ENCODE results near the gene NTNG2. TPM values are rescaled to one million over a fixed set of nuclear protein-coding genes. Genes with fewer than 3 reads are reported as not detected.

The NTNG2 gene
- total RNA-seq, 4 donors from 2014 or later = 0.44 to 1.2 (median 0.75) TPM

DNA sequence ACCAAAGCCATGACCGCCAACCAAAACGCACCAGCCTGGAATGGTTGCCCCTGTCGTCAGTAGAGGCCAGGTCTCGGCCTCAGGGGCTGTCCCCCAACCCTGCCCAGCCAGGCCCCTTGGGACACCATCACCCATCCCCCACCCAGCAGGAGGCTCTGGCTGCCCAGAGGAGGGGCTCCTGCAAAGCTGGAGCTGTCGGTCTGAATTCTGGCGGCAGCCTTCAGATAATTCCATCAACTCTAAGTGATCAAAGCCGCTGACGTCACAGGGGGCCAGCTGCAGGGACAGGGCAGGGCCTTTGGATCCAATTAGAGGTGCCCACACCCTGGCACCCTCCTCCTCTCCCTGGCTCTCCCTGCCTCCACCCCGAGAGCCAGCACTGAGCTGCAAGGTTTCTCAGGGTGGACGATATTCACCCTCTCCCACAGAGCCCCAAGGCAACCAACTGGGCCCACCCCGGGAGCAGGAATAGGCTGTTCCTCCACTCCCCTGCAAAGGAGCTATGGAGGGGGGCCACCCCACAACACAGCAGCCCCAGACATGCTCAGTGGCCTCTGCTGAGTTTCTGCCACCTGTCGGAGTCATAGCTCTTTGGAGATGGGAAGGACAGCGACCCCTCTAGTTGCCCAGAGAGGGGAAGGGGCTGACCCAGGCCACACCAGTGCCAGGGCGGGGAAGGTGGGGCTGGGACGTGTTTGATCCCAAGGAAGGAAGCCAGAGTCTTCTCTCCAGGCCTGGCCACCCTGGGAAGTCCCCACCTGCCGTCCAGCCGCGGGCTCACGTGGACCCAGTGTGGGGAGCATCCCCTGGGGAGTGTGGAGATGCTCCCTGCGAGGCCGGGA, 78.4 kb downstream of the NTNG2 start:
- intact Hi-C loops (cut with DNase I) = loop anchor here (5.0 kb wide), 1 partner anchor 478 kb away; no protein-coding TSS in a partner anchor
- WGBS, 2 donors = 49 to 75% methylated on average over 7 to 17 of the region's 21 CpGs
- no peak overlapping the region for H3K27ac ChIP-seq
- H3K36me3 ChIP-seq = no peaks in the 10 kb centered on the region
- no peak for TF ChIP-seq POLR2A (IDR thresholded peaks at IDR 0.05)
- TF ChIP-seq, protein P1, sequence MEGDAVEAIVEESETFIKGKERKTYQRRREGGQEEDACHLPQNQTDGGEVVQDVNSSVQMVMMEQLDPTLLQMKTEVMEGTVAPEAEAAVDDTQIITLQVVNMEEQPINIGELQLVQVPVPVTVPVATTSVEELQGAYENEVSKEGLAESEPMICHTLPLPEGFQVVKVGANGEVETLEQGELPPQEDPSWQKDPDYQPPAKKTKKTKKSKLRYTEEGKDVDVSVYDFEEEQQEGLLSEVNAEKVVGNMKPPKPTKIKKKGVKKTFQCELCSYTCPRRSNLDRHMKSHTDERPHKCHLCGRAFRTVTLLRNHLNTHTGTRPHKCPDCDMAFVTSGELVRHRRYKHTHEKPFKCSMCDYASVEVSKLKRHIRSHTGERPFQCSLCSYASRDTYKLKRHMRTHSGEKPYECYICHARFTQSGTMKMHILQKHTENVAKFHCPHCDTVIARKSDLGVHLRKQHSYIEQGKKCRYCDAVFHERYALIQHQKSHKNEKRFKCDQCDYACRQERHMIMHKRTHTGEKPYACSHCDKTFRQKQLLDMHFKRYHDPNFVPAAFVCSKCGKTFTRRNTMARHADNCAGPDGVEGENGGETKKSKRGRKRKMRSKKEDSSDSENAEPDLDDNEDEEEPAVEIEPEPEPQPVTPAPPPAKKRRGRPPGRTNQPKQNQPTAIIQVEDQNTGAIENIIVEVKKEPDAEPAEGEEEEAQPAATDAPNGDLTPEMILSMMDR (IDR thresholded peaks at IDR 0.05) = no peak
- no peak for DNase-seq
- peaks cover 10 to 13% of the 10 kb centered on the region in 2 donors for H3K4me1 ChIP-seq
- peak overlapping the region in 1 of 3 donors; percentile 52 for H3K4me3 ChIP-seq (replicated peaks in 1 of 3)
- H3K9me3 ChIP-seq = no peaks in the 10 kb centered on the region
- no peaks in the 10 kb centered on the region for H3K27me3 ChIP-seq

DNA sequence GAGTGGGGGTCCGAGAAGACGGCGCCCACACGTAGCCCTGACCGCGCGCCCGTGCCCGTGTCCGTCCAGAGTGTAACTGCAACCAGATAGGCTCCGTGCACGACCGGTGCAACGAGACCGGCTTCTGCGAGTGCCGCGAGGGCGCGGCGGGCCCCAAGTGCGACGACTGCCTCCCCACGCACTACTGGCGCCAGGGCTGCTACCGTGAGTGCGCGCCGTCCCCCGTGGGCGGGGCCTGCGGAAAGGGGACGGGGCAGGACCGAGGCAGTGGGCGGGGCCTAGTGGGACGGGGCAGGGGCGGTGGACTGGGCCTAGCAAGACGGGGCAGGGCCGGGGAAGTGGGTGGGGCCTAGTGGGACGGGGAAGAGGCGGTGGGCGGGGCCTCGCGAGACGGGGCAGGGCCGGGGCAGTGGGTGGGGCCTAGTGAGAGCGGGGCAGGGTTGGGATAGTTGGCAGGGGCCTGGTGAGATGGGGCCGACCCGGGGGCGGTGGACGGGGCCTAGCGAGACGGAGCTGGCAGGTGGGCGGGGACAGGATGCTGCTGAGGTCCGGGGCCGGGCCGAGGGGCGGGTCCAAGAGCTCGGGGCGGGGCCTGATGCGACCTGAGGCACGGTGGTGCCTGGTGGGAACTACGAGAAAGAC, 79.1 kb downstream of the NTNG2 start:
- no peaks in the 10 kb centered on the region for H3K9me3 ChIP-seq
- H3K27ac ChIP-seq = no peak overlapping the region
- intact Hi-C loops (cut with DNase I) = no loop called here
- no peaks in the 10 kb centered on the region for H3K27me3 ChIP-seq
- 0 to 7% methylated on average over 1 to 44 of the region's 63 CpGs for WGBS, 2 donors
- H3K4me3 ChIP-seq (replicated peaks in 1 of 3) = peak overlapping the region in 2 of 3 donors; percentile 26 to 52
- TF ChIP-seq, protein P1 (IDR thresholded peaks at IDR 0.05) = no peak
- peak in 1 of 2 donors; percentile 41 for TF ChIP-seq POLR2A (IDR thresholded peaks at IDR 0.05)
- H3K36me3 ChIP-seq = no peaks in the 10 kb centered on the region
- H3K4me1 ChIP-seq = peaks cover 10 to 13% of the 10 kb centered on the region in 2 donors
- DNase-seq = peak; percentile 92 to 96

GRCh38 chr9:132241483-132241839, 79.6 kb downstream of the NTNG2 start:
- Histone ChIP-seq H3K4me1 (peaks cover 10 to 13% of the 10 kb centered on the region in 2 donors), H3K4me3 (replicated peaks in 1 of 3) (peak overlapping the region in 2 of 3 donors; percentile 26 to 52), H3K9me3 (no peaks in the 10 kb centered on the region), H3K27me3 (no peaks in the 10 kb centered on the region), H3K27ac (no peak overlapping the region), H3K36me3 (no peaks in the 10 kb centered on the region)
- TF ChIP-seq POLR2A (IDR thresholded peaks at IDR 0.05) = no peak
- TF ChIP-seq, protein P1 (IDR thresholded peaks at IDR 0.05) = no peak
- DNase-seq = no peak
- intact Hi-C loops (cut with DNase I) = no loop called here
- 0% methylated on average over 5 to 13 of the region's 33 CpGs for WGBS, 2 donors

DNA sequence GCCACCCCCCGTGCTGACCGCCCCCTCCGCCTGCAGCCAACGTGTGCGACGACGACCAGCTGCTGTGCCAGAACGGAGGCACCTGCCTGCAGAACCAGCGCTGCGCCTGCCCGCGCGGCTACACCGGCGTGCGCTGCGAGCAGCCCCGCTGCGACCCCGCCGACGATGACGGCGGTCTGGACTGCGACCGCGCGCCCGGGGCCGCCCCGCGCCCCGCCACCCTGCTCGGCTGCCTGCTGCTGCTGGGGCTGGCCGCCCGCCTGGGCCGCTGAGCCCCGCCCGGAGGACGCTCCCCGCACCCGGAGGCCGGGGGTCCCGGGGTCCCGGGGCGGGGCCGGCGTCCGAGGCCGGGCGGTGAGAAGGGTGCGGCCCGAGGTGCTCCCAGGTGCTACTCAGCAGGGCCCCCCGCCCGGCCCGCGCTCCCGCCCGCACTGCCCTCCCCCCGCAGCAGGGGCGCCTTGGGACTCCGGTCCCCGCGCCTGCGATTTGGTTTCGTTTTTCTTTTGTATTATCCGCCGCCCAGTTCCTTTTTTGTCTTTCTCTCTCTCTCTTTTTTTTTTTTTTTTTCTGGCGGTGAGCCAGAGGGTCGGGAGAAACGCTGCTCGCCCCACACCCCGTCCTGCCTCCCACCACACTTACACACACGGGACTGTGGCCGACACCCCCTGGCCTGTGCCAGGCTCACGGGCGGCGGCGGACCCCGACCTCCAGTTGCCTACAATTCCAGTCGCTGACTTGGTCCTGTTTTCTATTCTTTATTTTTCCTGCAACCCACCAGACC, 80.2 kb downstream of the NTNG2 start:
- Histone ChIP-seq H3K36me3 (no peaks in the 10 kb centered on the region), H3K4me1 (peaks cover 10 to 13% of the 10 kb centered on the region in 2 donors), H3K27ac (no peak overlapping the region), H3K4me3 (replicated peaks in 1 of 3) (peak overlapping the region; percentile 26 to 52 (median 35)), H3K27me3 (no peaks in the 10 kb centered on the region), H3K9me3 (no peaks in the 10 kb centered on the region)
- intact Hi-C loops (cut with DNase I) = no loop called here
- WGBS, 2 donors = 2 to 3% methylated on average over 27 to 44 of the region's 81 CpGs
- TF ChIP-seq POLR2A (IDR thresholded peaks at IDR 0.05) = no peak
- TF ChIP-seq, protein P1 (IDR thresholded peaks at IDR 0.05) = no peak
- DNase-seq = peak in 1 of 2 donors; percentile 47
